ENCODE results near the gene IGF2BP2.
"Not testable (repeated sequence)": the region's sequence is repeated elsewhere in the genome, so short reads cannot be mapped to it uniquely, and the experiment has no call there.

The IGF2BP2 gene

DNA sequence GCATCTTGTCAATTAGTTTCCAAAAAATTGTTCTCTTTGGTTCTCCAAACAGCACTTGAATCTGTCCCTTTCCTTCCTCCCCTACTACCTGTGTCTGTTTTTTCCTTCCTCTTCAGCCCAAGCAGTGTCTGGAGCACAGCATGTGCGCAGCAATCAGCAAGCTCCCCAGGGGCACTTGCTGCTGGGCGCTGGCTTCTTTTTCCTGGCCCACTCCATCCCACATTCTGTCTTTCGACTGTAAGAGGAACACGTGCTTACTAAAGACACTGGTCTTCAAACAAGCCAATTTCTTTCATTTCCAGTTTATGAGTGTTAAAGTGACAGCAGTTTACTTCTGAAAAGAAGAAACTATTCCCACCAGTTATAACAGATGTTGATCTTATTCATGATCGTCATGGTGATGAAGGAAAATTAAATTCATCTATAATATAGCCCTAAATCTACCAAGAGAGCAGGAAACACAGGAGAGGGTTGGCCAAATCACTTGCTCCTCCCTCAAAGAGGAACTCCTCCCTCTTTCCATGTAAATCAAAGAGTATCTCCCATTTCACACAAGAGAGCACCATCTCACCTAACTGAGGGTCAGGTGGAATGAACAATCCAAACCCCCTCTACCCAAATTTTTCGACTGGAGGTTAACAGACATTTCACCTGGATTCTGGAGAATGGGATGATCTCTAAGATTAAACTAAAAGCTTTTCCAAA, 115.4 kb downstream of the IGF2BP2 start:
- Mint-ChIP-seq H3K36me3 (no peaks in the 10 kb centered on the region), H3K27ac (no peak overlapping the region), H3K4me1 (no peaks in the 10 kb centered on the region), H3K27me3 (peaks cover 12% of the 10 kb centered on the region), H3K4me3 (no peak overlapping the region), H3K9me3 (peaks cover 5% of the 10 kb centered on the region)

DNA sequence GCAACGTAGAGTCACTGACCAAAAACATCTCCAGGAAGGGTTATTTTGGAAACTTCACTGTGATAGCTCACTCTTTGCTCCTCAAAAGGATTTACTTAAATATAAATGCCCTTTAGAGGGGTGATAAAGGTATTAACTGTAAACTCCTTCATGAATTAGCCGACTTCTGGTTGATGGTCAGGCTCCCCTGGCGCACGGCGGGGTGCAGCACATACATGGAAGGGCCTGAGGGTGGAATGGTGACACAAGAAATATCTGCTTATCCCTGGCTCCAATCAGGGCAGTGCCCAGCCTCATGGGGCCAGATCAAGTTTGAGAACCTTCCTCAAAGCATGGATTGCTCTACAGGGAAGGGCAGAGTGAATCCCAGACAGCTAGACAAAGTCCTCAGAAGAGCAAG, 116.5 kb downstream of the IGF2BP2 start:
- Mint-ChIP-seq H3K36me3 (no peaks in the 10 kb centered on the region), H3K27me3 (peaks cover 14% of the 10 kb centered on the region), H3K27ac (no peak overlapping the region), H3K9me3 (no peaks in the 10 kb centered on the region), H3K4me1 (no peaks in the 10 kb centered on the region), H3K4me3 (no peak overlapping the region)

DNA sequence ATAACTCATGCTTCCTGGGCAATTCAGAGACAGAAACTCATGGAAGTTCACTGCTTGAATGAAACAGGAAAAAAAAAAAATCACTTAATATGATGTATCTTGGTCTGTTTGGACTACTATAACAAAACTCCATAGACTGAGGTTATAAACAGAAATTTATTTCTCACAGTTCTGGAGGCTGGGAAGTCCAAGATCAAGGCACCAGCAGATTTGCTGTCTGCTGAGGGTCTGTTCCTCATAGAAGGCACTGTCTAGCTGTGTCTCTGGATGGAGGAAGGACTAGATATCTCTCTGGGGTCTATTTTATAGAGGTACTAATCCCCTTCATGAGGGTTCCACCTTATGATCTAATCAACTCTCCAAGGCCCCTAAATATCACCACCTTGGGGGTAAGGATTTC, 119.3 kb downstream of the IGF2BP2 start:
- H3K36me3 Mint-ChIP-seq = no peaks in the 10 kb centered on the region
- H3K9me3 Mint-ChIP-seq = no peaks in the 10 kb centered on the region
- H3K27me3 Mint-ChIP-seq = peaks cover 20% of the 10 kb centered on the region
- no peak overlapping the region for H3K27ac Mint-ChIP-seq
- H3K4me3 Mint-ChIP-seq = no peak overlapping the region
- H3K4me1 Mint-ChIP-seq = no peaks in the 10 kb centered on the region

DNA sequence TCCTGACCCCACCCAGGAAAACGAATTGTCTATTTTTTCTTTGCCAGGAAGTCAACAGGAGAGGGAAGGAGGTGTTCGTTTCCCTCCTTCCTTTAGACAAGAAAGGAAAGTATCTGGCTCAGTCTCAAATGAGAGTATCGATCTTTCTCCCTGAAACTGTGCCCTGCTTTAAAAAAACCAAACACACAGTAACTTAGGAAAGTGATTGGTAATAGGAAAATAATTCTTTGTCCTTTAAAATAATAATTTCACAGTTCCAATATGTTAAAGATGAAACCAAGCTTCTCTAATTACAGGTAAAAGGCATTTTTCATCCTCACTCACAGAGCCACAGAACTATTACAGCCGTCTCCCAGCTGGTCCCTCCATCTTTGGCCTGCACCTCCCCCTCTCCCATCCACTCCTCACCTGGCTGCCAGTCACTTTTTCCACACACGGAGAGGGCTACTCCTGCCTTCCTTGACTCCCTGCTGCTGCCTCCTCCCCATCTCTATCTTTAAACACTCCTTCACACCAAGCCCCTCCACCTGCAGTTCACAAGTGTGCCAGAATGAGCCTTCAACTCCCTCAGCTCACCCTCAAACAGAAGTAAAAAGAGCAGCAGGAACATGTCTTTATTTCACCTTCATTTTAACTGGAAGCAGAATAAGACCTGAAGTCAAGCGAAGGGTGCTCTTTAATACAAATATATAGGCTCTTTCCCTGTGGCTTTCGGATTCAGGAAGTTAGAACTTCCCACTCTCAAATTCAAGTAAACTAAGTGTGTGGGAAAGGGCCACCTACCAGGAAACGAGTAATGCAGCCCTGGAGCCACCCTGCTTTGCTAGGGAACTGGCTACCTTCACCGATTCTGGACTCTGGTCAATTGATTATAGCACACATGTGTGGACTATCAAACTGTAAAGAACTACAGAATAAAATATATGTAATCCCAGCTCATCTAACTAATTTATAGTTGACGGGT, 122.3 kb downstream of the IGF2BP2 start:
- H3K36me3 Mint-ChIP-seq = no peaks in the 10 kb centered on the region
- H3K4me3 Mint-ChIP-seq = no peak overlapping the region
- H3K27ac Mint-ChIP-seq = no peak overlapping the region

DNA sequence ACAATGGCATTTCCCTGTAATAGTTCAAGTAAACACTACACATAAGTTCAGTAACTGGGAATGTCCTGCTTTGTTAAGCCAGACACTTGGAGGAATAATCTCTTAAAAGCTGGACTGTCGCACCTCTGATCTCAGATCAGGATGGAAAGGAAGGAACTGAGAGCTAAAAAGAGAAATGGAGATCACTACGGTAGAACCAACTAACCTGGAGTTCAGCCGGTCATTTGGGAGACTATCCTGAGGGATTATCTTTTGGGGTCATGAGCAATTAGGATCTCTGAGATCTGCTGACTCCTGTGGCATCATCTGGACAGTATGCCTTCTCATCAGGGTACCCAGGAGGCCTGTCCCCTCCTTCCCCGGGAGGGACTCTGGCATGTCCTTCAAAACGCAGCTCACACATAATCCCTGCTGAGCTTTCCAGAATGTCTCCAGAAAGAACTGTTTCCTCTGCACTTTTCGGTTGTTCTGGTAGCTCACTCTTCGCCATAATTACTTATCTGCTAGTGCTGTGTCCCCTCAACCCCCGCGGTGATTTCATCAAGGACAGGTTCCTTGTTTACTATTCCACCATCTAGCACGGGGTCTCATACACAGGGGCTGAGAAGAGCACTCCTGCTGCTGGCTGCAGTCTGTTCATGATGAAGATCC, 123.1 kb downstream of the IGF2BP2 start:
- H3K27ac Mint-ChIP-seq = no peak overlapping the region
- H3K9me3 Mint-ChIP-seq = no peaks in the 10 kb centered on the region
- H3K4me1 Mint-ChIP-seq = no peaks in the 10 kb centered on the region

More for the DNA sequence above, 122.3 kb downstream of the IGF2BP2 start:
- Mint-ChIP-seq H3K27me3 (peaks cover 11% of the 10 kb centered on the region), H3K9me3 (no peaks in the 10 kb centered on the region), H3K4me1 (no peaks in the 10 kb centered on the region)

DNA sequence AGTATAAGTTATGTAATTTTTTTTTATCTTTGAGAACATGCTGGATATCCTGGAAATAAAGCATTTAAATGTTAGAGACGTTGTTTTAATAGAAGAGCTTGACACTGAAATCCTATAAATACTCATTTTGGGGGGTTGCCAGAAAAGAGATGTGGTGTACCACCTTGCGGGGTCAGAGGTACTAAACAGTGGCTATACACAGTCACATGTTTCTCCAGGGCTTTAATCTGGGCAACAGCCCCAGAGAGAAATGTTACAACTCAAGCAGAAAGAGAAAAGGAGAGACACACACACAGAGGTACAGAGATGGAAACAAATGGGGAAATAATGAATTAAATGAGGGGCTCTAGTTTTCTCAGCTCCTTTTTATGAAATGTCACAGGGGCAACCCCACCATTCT, 124.9 kb downstream of the IGF2BP2 start:
- H3K27ac Mint-ChIP-seq = no peak overlapping the region
- H3K4me1 Mint-ChIP-seq = no peaks in the 10 kb centered on the region
- H3K27me3 Mint-ChIP-seq = peaks cover 11% of the 10 kb centered on the region

More for the DNA sequence above, 123.1 kb downstream of the IGF2BP2 start:
- Mint-ChIP-seq H3K4me3 (no peak overlapping the region), H3K36me3 (no peaks in the 10 kb centered on the region), H3K27me3 (peaks cover 11% of the 10 kb centered on the region)

DNA sequence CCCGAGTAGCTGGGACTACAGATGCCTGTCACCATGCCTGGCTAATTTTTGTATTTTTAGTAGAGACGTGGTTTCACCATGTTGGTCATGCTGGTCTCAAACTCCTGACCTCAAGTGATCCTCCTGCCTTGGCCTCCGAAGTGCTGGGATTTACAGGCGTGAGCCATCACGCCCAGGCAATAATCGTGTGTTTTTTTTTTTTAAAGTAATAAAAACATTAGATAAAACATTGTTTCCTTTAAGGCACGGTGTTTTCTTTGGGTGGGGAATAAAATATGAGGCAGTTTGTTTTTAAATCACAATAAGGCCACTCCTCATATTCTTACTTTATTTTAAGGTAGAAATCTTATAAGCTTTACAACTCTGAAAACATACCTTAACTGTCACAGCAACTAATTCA, 127.6 kb downstream of the IGF2BP2 start:
- H3K4me1 Mint-ChIP-seq, H3K36me3 Mint-ChIP-seq, H3K4me3 Mint-ChIP-seq, H3K9me3 Mint-ChIP-seq, H3K27me3 Mint-ChIP-seq, H3K27ac Mint-ChIP-seq: not testable (repeated sequence)

More for the DNA sequence above, 124.9 kb downstream of the IGF2BP2 start:
- no peaks in the 10 kb centered on the region for H3K9me3 Mint-ChIP-seq
- no peaks in the 10 kb centered on the region for H3K36me3 Mint-ChIP-seq
- no peak overlapping the region for H3K4me3 Mint-ChIP-seq

DNA sequence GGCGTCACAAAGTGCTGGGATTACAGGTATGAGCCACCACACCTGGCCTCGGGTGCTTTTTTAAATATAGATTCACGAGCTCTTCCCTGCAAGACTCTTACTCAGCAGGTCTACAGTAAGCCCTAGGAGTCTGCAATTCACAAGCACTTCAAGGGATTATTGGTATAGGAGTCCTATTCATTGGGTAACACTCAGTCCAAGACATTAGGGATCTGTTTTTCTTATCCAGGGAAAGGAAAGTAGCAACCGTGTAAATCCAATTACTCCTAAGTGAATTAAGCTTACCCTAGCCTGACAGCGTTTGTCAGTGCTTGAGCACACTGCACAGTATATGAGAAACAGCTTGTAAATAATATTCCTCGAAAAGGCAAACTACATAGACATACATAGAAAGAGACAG, 128.8 kb downstream of the IGF2BP2 start:
- no peak overlapping the region for H3K4me3 Mint-ChIP-seq
- no peaks in the 10 kb centered on the region for H3K9me3 Mint-ChIP-seq
- H3K27ac Mint-ChIP-seq = no peak overlapping the region
- no peaks in the 10 kb centered on the region for H3K4me1 Mint-ChIP-seq
- peaks cover 2% of the 10 kb centered on the region for H3K27me3 Mint-ChIP-seq
- no peaks in the 10 kb centered on the region for H3K36me3 Mint-ChIP-seq

DNA sequence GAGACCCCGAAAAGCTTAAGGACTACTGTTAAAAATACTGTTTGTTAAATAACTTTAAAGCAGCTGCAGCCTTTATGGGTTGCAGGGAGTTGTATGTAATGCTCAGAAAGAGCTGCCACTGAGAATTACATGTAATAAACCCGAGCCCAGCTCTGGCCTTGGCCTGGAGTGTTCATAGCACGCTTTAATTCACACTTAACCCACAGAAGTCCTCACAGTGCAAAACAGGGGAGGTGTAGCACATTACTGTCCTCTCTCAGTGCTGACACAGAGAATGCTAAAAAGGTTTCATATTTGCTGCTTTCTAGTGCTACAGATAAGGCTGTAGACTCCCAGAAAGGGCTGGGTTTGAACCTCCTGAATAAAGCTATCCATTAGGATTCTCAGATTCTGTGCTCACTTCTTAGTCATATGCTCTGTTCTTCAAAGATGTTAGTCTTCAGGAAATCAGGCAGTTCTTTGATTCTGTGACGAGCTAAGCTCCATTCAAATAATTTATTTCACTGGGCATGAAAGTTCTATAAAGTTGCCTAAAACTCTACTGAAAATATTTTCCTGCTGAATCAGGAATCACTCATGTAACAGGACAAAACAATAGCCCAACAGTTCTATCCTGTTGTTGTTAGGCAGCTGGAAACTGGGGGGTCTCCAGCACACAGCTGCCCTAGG, 130.7 kb downstream of the IGF2BP2 start:
- no peaks in the 10 kb centered on the region for H3K36me3 Mint-ChIP-seq
- no peak overlapping the region for H3K4me3 Mint-ChIP-seq
- H3K27ac Mint-ChIP-seq = no peak overlapping the region
- H3K27me3 Mint-ChIP-seq = peaks cover 2% of the 10 kb centered on the region
- no peaks in the 10 kb centered on the region for H3K9me3 Mint-ChIP-seq
- H3K4me1 Mint-ChIP-seq = no peaks in the 10 kb centered on the region

DNA sequence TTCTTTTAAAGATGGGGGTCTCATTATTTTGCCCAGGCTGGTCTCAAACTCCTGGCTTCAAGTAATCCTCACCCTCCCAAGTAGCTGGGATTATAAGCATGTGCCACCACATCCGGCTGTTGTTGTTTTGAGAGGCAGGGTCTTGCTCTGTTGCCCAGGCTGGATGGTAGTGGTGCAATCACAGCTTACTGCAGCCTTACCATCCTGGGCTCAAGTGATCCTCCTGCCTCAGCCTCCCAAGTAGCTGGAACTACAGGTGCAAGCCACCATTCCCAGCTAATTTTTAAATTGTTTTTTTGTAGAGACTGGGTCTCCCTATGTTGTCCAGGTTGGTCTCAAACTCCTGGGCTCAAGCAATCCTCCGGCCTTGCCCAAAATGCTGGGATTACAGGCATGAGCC, 133.2 kb downstream of the IGF2BP2 start:
- Mint-ChIP-seq H3K4me3 (no peak overlapping the region), H3K4me1 (no peaks in the 10 kb centered on the region), H3K9me3 (no peaks in the 10 kb centered on the region), H3K27ac (no peak overlapping the region), H3K27me3 (peaks cover 7% of the 10 kb centered on the region), H3K36me3 (no peaks in the 10 kb centered on the region)

DNA sequence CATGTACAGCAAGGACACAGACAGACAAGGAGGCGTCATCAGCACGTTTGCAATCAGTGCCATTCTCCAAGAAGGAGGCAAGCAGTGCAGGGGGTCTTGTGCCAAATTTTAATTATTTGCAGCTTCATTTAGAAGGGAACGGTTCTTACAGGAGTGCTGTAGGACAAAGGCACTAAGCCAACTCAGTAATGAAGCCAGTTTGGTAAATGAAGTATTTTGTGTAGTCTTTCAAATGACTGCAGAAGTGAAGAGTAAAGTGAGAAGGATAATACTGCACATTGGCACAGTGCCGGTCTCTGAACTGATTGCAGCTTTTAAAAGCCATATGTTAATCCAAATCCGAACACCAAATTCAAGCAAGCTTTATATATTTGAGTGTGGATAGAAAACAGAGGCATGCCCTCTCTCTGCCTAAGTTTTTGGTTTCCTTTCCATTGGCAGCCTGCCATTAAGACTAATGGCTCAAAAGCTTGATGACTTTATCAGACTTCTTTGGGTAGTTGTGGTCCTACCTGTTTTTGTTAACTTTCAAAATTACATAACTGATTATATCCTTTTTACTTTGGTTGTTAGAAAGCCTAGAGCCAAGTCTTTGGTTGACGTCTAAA, 137.5 kb downstream of the IGF2BP2 start:
- Mint-ChIP-seq H3K36me3 (no peaks in the 10 kb centered on the region), H3K27ac (no peak overlapping the region), H3K4me3 (no peak overlapping the region), H3K9me3 (no peaks in the 10 kb centered on the region), H3K4me1 (no peaks in the 10 kb centered on the region), H3K27me3 (peaks cover 15% of the 10 kb centered on the region)

DNA sequence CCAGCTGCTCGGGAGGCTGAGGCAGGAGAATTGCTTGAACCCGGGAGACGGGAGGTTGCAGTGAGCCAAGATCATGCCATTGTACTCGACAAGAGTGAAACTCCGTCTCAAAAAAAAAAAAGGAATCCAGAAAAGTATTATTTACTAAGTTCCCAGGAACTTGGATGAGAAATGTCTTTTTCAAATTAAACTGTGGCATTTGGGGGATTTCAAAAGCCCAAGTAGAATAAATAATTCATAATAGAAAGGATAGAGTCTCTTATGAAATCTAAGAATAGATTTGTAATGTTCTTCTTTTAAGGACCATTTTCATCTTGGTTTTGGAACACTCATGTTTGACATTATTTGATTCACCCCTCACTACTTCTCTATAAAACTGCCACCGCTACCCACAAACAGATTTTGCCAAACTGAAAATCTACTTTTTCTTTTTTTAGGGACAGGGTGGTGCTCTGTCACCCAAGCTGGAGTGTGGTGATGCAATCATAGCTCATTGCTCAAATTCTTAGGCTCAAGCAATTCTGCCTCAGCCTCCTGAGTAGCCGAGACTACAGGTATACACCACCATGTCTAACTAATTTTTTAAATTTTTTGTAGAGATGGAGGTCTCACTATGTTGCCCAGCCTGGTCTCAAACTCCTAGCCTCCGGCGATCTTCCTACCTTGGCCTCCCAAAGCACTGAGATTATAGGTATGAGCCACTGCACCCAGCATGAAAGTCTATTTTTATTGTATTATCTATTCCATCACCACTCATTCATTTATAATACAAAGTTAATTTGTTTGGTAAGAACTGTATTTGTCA, 139.4 kb downstream of the IGF2BP2 start:
- no peaks in the 10 kb centered on the region for H3K36me3 Mint-ChIP-seq
- H3K9me3 Mint-ChIP-seq = no peaks in the 10 kb centered on the region
- H3K4me1 Mint-ChIP-seq = no peaks in the 10 kb centered on the region
- no peak overlapping the region for H3K27ac Mint-ChIP-seq
- H3K4me3 Mint-ChIP-seq = no peak overlapping the region
- peaks cover 21% of the 10 kb centered on the region for H3K27me3 Mint-ChIP-seq

DNA sequence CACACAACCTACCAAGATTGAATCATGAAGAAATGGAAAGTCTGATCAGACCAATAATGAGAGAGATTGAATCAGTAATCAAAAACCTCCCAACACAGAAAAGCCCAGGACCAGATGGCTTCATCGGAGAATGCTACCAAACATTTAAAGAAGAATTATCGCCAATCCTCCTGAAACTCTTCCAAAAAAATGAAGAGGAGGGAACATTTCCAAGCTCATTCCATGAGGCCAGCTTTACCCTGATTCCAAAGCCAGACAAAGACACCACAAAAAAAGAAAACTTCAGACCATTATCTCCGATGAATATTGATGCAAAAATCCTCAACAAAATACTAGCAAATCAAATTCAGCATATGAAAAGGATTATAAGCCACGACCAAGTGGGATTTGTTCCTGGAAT, 144.6 kb downstream of the IGF2BP2 start:
- H3K4me1 Mint-ChIP-seq = no peaks in the 10 kb centered on the region
- no peak overlapping the region for H3K27ac Mint-ChIP-seq
- peaks cover 19% of the 10 kb centered on the region for H3K27me3 Mint-ChIP-seq
- no peak overlapping the region for H3K4me3 Mint-ChIP-seq
- H3K36me3 Mint-ChIP-seq = peaks cover 7% of the 10 kb centered on the region
- peaks cover 13% of the 10 kb centered on the region for H3K9me3 Mint-ChIP-seq

DNA sequence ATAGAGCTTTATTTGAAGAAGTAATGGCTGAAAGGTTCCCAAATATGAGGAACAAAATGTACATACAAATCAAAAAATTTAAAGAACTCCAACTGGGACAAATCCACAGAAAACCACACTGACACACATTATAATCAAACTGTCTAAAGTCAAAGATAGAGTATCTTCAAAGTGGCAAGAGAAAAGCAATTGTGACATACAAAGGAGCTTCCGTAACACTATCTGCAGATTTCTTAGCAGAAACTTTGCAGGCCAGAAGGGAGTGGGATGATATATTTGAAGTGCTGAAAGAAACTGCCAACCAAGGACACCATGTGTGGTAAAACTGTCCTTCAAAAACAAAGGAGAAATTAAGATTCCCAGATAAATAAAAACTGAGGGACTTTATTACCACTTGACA, 146.8 kb downstream of the IGF2BP2 start:
- H3K9me3 Mint-ChIP-seq = peaks cover 13% of the 10 kb centered on the region
- H3K4me1 Mint-ChIP-seq = no peaks in the 10 kb centered on the region
- peaks cover 21% of the 10 kb centered on the region for H3K27me3 Mint-ChIP-seq
- no peak overlapping the region for H3K4me3 Mint-ChIP-seq
- H3K36me3 Mint-ChIP-seq = peaks cover 7% of the 10 kb centered on the region
- H3K27ac Mint-ChIP-seq = no peak overlapping the region

Measured in activated naive CD4-positive, alpha-beta T cell treated with anti-CD3 and anti-CD28 coated beads, Interleukin-2, amount 50 U/mL, for 24 hours (primary cell).